Pancreas (tissue), 10 donors: ENCODE results near the gene GBA2. TPM values are rescaled to one million over a fixed set of nuclear protein-coding genes. Genes with fewer than 3 reads are reported as not detected.

Source experiments
- ATAC-seq, 4 donors: fragments of 200-7000 bp; cut with Tn5 transposase; one replicate each; pipeline versions ENCODE4 v1.8.0 to v1.9.1; 2020; ENCODE audit warnings: mild to moderate bottlenecking in 4 of 4, moderate library complexity in 4 of 4
- DNase-seq, 6 donors: peaks; one replicate each; pipeline ENCODE4 v3.0.0-alpha.2; 2020
- FAIRE-seq: peaks from 2 replicates; lab custom pipeline; 2012; peaks lifted over from hg19 to GRCh38; lab: Jason Lieb, UNC
- H3K27ac ChIP-seq, 4 donors: fragments of 200-600 bp; sonication (generic); 1 replicate in 3 of 4; 2 replicates in 1 of 4; pipeline versions ENCODE4 v1.5.0 to v1.8.0; 2020
- H3K27me3 ChIP-seq, 4 donors: fragments of 200-600 bp; one replicate each; pipeline ENCODE4 v1.8.0; 2021
- H3K36me3 ChIP-seq, 3 donors: fragments of 200-600 bp; sonication (generic) in 1 of 3; one replicate each; pipeline versions ENCODE4 v1.5.0 to v1.8.0; 2020 to 2021
- H3K4me1 ChIP-seq, 3 donors: fragments of 200-600 bp; one replicate each; pipeline ENCODE4 v1.8.0; 2021
- H3K4me3 ChIP-seq, 4 donors: fragments of 200-600 bp; sonication (generic) in 2 of 4; one replicate each; pipeline versions ENCODE4 v1.5.0 to v1.8.0; 2020 to 2021
- H3K9me3 ChIP-seq, 4 donors: fragments of 200-600 bp; one replicate each; pipeline ENCODE4 v1.8.0; 2021
- CTCF ChIP-seq, 4 donors: fragments of 200-600 bp; sonication (generic) in 3 of 4; IDR thresholded peaks; one replicate each; pipeline versions ENCODE4 v1.5.0 to v1.8.0; 2021; ENCODE audit warnings: antibody characterized with exemption in 4 of 4
- WGBS, 2 donors: extraction: QIAGEN DNeasy Blood & Tissue Kit; methylation state at CpG; one replicate each; pipeline ENCODE4 v1.1.7; 2013; 5-methylcytosine and 5-hydroxymethylcytosine counted together
- intact Hi-C, 3 donors: fragments of 100-400 bp; cut with DNase I; formaldehyde crosslinking; loops; one replicate each; pipeline versions ENCODE4 v1.11.1 to v1.14.2; 2022
- polyA plus RNA-seq, 2 donors: library from polyadenylated mRNA; stranded (reverse); fragments of 200-250 nt; gene quantifications; one replicate each; pipeline ENCODE4 v1.2.3, GENCODE V29; 2013
- total RNA-seq, 6 donors: library from RNA; stranded (reverse); fragmentation: NEBNext Ultra II Directional in 4 of 6; extraction: Animal tissue kit (Norgen Biotek cat#: 25700) in 4 of 6; gene quantifications; one replicate each; pipeline versions ENCODE4 v1.2.1 to v1.2.4, GENCODE V29; 2021 to 2023
- donor health status: healthy with polysubstance abuse.
- donor health status: DM: no; HTN: no; CAD: no; lungs with moderate emphysema.
- donor health status: DM: no; HTN: no; CAD: no.
- donor health status: control.
- donor health status: control.
- donor health status: Bipolar disorder and iron deficiency.
- donor health status: DM: yes; HTN: yes; CAD: no.
- donor health status: DM: no; HTN: no; CAD: no.
- donor health status: DM: no; HTN: no; CAD: no.
- donor health status: DM: yes; HTN: yes; CAD: no.

The GBA2 gene
- total and polyA plus RNA-seq, 8 donors, result 22.0 to 91.3 (median 34.4) TPM

DNA sequence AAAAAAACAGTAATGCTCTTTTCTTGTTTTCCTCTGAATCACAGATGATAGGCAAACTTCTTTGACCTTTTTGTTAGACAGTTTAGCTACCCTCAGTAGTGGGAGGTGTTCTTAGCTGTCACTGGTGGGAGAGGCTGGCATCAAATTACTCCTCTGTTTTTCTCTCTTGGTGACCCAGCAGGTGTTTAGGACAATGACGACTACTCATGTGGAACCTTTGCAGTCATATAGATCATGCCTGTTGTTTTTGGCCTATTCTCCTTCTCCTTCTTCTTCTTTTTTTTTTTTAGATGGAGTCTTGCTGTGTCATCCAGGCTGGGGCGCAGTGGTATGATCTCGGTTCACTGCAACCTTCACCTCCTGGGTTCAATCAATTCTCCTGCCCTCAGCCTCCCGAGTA, 27.0 kb upstream of the GBA2 start:
- no peak overlapping the region for H3K27ac ChIP-seq
- no peak overlapping the region for H3K4me3 ChIP-seq
- H3K4me1 ChIP-seq, result peaks cover 6 to 16% (median 13%) of the 10 kb centered on the region in 3 donors
- no peaks in the 10 kb centered on the region for H3K36me3 ChIP-seq
- ATAC-seq, result no peak
- WGBS, 2 donors, result 78 to 91% methylated on average over 4 of the region's 4 CpGs
- intact Hi-C loops, result no loop called here
- H3K9me3 ChIP-seq, result no peaks in the 10 kb centered on the region
- no peak for DNase-seq
- H3K27me3 ChIP-seq, result no peaks in the 10 kb centered on the region
- no peak for TF ChIP-seq CTCF (IDR thresholded peaks at IDR 0.05)
- FAIRE-seq, result no peak

DNA sequence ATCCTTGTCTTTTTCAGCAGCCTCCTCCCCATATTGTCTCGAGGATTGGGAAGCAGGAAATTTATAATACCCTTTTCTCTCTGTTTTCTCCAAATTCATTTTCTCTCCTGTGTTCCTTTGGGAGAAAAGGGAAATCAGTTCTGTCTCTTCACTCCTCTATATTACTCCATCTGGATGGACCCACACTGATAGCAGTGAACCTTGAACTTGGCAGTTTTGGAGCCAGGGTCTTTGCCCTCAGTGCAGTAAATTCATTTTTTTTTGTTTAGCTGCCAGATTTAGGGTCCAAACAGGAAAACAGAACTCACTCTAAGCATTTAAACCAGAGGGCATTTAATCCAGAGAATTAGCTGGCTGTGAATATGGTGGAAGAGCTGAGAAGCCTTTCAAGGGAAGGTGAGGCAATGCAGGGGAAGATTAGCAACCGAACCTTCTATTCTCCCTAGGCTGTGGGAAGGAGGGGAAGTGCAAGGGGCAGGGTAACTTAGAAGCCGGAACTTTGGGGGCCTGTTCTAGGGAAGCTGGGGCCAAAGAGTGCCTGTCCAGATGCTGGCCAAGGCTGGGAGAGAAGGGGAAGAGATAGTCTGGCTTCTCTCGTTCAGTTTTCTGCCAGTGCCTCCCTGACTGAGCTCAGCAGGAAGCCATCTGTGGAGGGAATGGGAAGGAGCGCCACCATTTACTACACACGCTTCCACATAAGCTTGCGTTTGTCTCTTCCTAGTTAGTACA, 26.0 kb upstream of the GBA2 start:
- no peaks in the 10 kb centered on the region for H3K27me3 ChIP-seq
- no peak overlapping the region for H3K4me3 ChIP-seq
- 81 to 84% methylated on average over 7 of the region's 7 CpGs for WGBS, 2 donors
- H3K27ac ChIP-seq, result no peak overlapping the region
- H3K9me3 ChIP-seq, result no peaks in the 10 kb centered on the region
- ATAC-seq, result peak in 1 of 4 donors; percentile 5
- no peak for FAIRE-seq
- H3K36me3 ChIP-seq, result no peaks in the 10 kb centered on the region
- no peak for TF ChIP-seq CTCF (IDR thresholded peaks at IDR 0.05)
- H3K4me1 ChIP-seq, result peaks cover 12 to 25% (median 19%) of the 10 kb centered on the region in 3 donors
- intact Hi-C loops, result no loop called here
- DNase-seq, result no peak

- TF ChIP-seq CTCF (IDR thresholded peaks at IDR 0.05), result no peak
- FAIRE-seq, result no peak
- Histone ChIP-seq H3K4me3 (no peak overlapping the region), H3K4me1 (peaks cover 12 to 25% (median 19%) of the 10 kb centered on the region in 3 donors), H3K27ac (peak overlapping the region in 2 of 4 donors; percentile 70 to 80), H3K27me3 (no peaks in the 10 kb centered on the region), H3K36me3 (no peaks in the 10 kb centered on the region), H3K9me3 (no peaks in the 10 kb centered on the region)
- peak; percentile 57 to 71 (median 64) for ATAC-seq
- intact Hi-C loops, result no loop called here
- WGBS, 2 donors, result 34 to 42% methylated on average over 3 of the region's 3 CpGs
- DNase-seq, result no peak
Observed at GRCh38 chr9:35771943-35772342, 22.9 kb upstream of the GBA2 start.

DNA sequence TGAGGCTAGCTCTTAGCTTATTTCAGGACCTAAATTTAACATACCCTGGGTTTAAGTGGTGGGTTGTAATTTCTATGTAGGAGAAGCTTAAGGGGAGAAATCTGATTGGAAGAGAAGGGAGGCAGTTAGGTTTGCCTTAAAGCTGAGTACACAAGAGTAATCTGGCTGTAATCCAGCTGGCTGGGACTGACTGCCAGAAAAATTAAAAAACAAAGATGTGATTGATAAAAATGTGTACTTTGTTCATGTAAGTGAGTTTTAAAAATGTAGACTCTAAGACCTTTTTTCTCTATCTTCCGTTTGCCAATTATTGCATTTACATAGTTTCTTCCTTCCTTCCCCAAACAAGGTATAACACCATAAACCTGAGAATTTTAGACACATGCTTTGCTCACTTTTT, 22.5 kb upstream of the GBA2 start:
- DNase-seq, result peak in 4 of 6 donors; percentile 37 to 72 (median 67)
- Histone ChIP-seq H3K27ac (peak overlapping the region; percentile 28 to 80 (median 58)), H3K36me3 (no peaks in the 10 kb centered on the region), H3K4me1 (peaks cover 12 to 25% (median 19%) of the 10 kb centered on the region in 3 donors), H3K4me3 (peak overlapping the region in 1 of 4 donors; percentile 2), H3K27me3 (no peaks in the 10 kb centered on the region), H3K9me3 (no peaks in the 10 kb centered on the region)
- peak; percentile 80 to 89 (median 86) for ATAC-seq
- WGBS, 2 donors, result 0 to 3% methylated on average over 1 of the region's 1 CpG
- no peak for TF ChIP-seq CTCF (IDR thresholded peaks at IDR 0.05)
- FAIRE-seq, result peak; percentile 5
- intact Hi-C loops, result no loop called here

DNA sequence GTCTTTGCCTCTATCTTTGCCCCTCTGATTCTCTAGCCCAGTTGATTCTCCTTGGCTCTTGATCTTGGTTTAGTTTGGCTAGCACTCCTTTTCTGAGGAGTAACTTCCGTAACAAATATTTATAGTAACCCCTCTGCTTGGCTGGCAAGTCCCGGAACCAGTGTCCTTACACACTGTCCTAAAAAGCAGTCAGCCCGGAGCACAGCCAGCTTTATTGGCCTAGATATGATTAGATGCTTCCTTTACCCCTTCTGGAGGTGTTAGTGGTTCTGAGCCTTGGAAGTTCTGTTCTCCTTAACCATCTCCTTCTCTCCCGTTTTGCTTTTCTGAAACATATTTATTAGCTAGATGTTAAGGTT, 22.0 kb upstream of the GBA2 start:
- TF ChIP-seq CTCF (IDR thresholded peaks at IDR 0.05), result no peak
- Histone ChIP-seq H3K27me3 (no peaks in the 10 kb centered on the region), H3K4me1 (peaks cover 12 to 25% (median 19%) of the 10 kb centered on the region in 3 donors), H3K36me3 (no peaks in the 10 kb centered on the region), H3K9me3 (no peaks in the 10 kb centered on the region), H3K4me3 (peak overlapping the region in 1 of 4 donors; percentile 2), H3K27ac (peak overlapping the region; percentile 28 to 80 (median 58))
- intact Hi-C loops, result no loop called here
- FAIRE-seq, result no peak
- DNase-seq, result peak in 1 of 6 donors; percentile 39
- WGBS, 2 donors, result 4% methylated on average over 4 of the region's 4 CpGs
- peak; percentile 66 to 82 (median 74) for ATAC-seq
